Measurements from ENCODE around the gene SCGB1D1. TPM values are rescaled to one million over a fixed set of nuclear protein-coding genes. Genes with fewer than 3 reads are reported as not detected.

SCGB1D1 gene
- total RNA-seq, 1 donor: not detected

- Histone ChIP-seq H3K4me3 (ENCODE audit: insufficient read depth, low read length) (no peak overlapping the region), H3K27ac (ENCODE audit: low read depth, low read length) (no peak overlapping the region), H3K4me2 (ENCODE audit: insufficient read depth, low read length) (no peak overlapping the region), H3K4me1 (ENCODE audit: insufficient read depth, low read length) (no peaks in the 10 kb centered on the region), H4K20me1 (ENCODE audit: insufficient read depth, low read length) (no peaks in the 10 kb centered on the region), H3K36me3 (ENCODE audit: insufficient read depth, low read length) (peaks cover 55% of the 10 kb centered on the region), H2AFZ (ENCODE audit: low read length) (no peak overlapping the region), H3K9me3 (ENCODE audit: low read depth, low read length) (no peaks in the 10 kb centered on the region), H3K27me3 (ENCODE audit: insufficient read depth, low read length) (no peaks in the 10 kb centered on the region), H3K79me2 (ENCODE audit: insufficient read depth, low read length) (no peaks in the 10 kb centered on the region)
- DNase-seq (ENCODE audit: insufficient read length, low spot score, missing footprints): peak; percentile 21
- no peak for TF ChIP-seq CTCF (IDR thresholded peaks at IDR 0.05; ENCODE audit: extremely low read depth, low read depth, low read length)
Observed at GRCh38 chr11:62149986-62150886, 39.8 kb upstream of the SCGB1D1 start.

- Histone ChIP-seq H3K79me2 (ENCODE audit: insufficient read depth, low read length) (no peaks in the 10 kb centered on the region), H3K27me3 (ENCODE audit: insufficient read depth, low read length) (no peaks in the 10 kb centered on the region), H2AFZ (ENCODE audit: low read length) (no peak overlapping the region), H3K4me1 (ENCODE audit: insufficient read depth, low read length) (no peaks in the 10 kb centered on the region), H3K36me3 (ENCODE audit: insufficient read depth, low read length) (peaks cover 49% of the 10 kb centered on the region), H3K27ac (ENCODE audit: low read depth, low read length) (no peak overlapping the region), H3K9me3 (ENCODE audit: low read depth, low read length) (no peaks in the 10 kb centered on the region), H3K4me3 (ENCODE audit: insufficient read depth, low read length) (no peak overlapping the region), H3K4me2 (ENCODE audit: insufficient read depth, low read length) (no peak overlapping the region), H4K20me1 (ENCODE audit: insufficient read depth, low read length) (no peaks in the 10 kb centered on the region)
- peak; percentile 25 for DNase-seq (ENCODE audit: insufficient read length, low spot score, missing footprints)
- no peak for TF ChIP-seq CTCF (IDR thresholded peaks at IDR 0.05; ENCODE audit: extremely low read depth, low read depth, low read length)
Observed at GRCh38 chr11:62150887-62151736, 38.9 kb upstream of the SCGB1D1 start.

- no peak for TF ChIP-seq CTCF (IDR thresholded peaks at IDR 0.05; ENCODE audit: extremely low read depth, low read depth, low read length)
- Histone ChIP-seq H3K4me2 (ENCODE audit: insufficient read depth, low read length) (no peak overlapping the region), H4K20me1 (ENCODE audit: insufficient read depth, low read length) (no peaks in the 10 kb centered on the region), H3K9me3 (ENCODE audit: low read depth, low read length) (no peaks in the 10 kb centered on the region), H3K4me1 (ENCODE audit: insufficient read depth, low read length) (no peaks in the 10 kb centered on the region), H3K79me2 (ENCODE audit: insufficient read depth, low read length) (no peaks in the 10 kb centered on the region), H3K27me3 (ENCODE audit: insufficient read depth, low read length) (no peaks in the 10 kb centered on the region), H2AFZ (ENCODE audit: low read length) (no peak overlapping the region), H3K4me3 (ENCODE audit: insufficient read depth, low read length) (no peak overlapping the region), H3K36me3 (ENCODE audit: insufficient read depth, low read length) (peaks cover 48% of the 10 kb centered on the region), H3K27ac (ENCODE audit: low read depth, low read length) (no peak overlapping the region)
- DNase-seq (ENCODE audit: insufficient read length, low spot score, missing footprints): peak; percentile 35
Observed at GRCh38 chr11:62151737-62152102, 38.3 kb upstream of the SCGB1D1 start.
